GM19025 (cell line): ENCODE data around the gene ABCC3.

ENCODE experiments used
- ATAC-seq: cut with Tn5 transposase; IDR thresholded peaks from one replicate; pipeline ENCODE4 v1.9.1; 2021; ENCODE audit warnings: mild to moderate bottlenecking, low read depth, moderate library complexity; ENCODE audit not compliant: unreplicated experiment

ABCC3 gene

DNA sequence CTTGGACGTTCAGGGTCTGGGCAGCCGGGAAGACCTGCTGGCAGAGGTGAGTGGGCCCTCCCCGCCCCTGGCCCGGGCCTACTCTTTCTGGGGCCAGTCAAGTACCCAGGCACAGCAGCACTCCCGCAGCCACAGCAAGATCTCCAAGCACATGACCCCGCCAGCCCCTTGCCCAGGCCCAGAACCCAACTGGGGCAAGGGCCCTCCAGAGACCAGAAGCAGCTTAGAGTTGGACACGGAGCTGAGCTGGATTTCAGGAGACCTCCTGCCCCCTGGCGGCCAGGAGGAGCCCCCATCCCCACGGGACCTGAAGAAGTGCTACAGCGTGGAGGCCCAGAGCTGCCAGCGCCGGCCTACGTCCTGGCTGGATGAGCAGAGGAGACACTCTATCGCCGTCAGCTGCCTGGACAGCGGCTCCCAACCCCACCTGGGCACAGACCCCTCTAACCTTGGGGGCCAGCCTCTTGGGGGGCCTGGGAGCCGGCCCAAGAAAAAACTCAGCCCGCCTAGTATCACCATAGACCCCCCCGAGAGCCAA, 8.6 kb upstream of the ABCC3 start:
- ATAC-seq, result no peak

DNA sequence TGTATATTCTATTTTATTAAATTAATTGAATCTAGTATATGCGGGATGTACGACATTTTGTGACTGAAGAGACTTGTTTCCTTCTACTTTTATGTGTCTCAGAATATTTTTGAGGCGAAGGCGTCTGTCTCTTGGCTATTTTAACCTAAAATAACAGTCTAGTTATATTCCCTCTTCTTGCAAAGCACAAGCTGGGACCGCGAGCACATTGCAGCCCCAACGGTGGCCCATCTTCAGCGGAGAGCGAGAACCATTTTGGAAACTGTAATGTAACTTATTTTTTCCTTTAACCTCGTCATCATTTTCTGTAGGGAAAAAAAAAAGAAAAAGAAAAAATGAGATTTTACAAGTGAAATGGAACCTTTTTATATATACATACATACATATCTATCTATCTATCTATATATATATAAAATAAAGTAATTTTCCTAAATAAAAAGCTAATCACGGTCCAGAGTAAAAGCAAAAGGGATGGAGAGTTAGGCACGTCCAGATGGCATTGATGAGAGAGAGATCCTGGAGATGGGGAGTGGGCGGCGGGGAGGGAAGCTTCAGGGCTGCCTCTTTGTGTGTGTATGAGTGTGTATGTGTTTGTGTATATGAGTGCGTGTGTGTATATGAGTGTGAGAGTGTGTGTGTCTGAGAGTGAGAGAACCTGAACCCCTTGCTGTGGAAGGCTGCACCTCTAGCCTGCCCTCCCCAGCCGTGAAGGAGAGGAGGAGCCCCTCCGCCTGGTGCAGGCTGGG, 7.5 kb upstream of the ABCC3 start:
- no peak for ATAC-seq

DNA sequence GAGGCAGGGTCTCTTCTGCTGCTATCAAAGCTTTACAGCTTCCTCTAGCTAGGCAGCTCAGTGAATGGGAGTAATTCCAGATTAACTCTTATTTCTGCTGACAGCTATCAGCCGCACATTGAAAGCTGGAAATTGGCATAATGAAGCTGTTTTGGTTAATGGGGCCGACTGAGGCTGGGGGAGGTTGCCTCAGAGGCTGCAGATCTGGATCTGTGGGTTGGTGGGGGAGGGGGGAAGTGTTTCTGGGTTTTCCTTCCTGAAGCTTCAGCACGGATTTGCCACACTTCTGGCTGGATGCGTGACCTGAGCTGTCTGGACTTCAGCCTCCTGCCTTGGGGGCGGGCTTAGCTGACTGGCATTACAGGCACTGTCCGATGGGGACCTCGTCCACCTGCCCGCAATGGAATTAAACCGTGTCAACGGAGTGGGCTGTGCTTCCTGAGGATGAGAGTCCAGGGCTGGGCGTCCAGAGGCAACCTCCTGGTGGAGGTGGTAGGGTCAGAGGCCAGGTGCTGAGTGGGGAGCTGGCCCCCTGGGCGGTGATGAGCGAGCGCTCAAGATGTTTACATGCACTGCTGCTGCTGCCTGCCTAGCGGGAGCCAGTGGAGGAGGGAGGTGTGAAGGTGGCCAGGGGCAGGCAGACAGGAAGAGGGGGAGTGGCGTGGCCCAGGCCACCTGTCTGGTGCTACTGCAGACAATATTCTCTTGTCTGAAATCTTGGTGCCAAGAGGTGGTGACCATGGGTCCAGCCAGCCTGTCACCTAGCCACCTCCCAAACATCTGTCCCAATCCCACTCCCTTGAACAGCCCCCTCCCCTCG, 6.7 kb upstream of the ABCC3 start:
- no peak for ATAC-seq

DNA sequence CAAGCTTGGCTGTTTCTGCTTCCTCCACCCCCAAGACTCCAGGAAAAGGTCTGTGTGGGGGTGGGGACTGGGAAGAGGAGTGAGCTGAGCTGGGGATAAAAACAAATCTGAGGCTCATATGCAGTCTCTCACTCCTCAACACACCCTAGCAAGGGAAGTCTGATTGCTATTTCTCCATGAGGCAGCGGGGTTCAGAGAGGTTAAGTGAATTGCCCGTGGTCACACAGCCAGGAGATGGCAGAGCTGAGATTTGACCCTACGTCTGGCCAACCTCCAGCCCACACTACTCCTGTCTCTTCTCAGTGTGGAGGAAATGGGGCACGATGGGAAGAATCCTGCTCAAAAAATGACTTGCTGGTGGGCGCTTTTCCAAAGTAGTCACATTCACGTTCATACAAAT, 4.8 kb upstream of the ABCC3 start:
- no peak for ATAC-seq

DNA sequence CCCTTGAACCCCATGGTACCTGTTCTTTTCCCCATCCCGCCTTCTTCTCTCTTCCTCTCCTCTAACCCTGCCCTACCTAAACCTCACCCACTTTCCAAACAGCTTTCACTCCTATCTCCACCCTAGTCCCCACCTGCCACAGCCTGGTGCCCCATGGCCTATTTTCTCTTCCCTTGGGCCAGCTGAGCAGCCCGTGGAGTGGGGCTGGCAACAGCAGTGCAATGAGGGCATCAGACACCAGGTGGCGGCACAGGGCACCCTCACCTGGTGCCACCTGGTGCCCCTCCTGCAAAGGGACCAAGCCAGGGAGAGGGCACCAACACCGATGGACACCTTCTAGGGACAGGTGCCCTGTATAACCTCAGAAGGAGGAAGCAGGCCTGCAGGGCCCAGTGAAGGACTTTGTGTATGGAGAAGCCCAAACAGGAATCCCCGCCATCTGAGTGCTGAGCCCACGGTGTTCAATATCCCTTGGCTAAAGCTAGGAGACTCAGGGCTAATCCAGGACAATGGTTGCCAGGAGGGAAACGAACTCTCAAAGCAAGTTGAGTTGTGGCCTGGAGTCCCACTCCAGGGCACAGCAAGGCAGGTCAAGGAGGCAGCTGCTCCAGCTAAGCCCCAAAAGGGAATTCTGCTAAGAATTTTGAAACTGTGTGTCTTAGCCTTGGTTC, 4.0 kb upstream of the ABCC3 start:
- ATAC-seq, result no peak

DNA sequence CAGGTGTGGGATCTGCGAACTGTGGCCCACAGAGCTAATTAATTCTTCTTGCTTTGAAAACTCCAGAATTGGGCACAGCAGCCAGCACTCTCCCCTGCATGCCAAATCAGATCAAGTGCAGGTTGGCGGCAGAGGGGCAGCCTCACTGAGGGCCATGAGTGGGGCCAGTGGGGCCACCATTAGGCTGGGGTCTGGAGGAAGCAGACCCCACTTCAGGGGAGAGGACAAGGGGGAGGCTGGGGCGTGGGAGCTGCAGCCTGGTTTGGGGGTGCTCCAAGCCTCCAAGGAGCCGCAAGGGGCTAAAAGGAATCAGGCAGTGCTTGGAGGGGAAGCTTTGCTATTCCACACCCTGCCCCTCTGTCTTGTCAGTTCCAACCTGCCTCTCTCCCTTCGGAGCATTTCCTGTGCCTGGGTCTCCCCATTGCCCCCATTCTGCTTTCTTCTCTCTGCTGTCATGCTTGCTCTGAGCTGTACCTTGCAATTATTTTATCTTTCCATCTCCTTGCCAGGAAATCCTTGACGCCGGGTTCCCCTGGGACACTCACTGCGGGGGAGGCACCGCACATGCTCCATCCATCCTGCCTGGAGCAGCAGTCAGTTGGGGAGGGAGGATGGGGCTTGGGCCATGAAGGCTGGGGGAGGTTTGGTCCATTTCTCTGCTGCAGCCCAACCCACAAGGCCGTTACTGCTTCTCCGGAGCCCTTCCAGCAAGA, 3.3 kb upstream of the ABCC3 start:
- no peak for ATAC-seq

DNA sequence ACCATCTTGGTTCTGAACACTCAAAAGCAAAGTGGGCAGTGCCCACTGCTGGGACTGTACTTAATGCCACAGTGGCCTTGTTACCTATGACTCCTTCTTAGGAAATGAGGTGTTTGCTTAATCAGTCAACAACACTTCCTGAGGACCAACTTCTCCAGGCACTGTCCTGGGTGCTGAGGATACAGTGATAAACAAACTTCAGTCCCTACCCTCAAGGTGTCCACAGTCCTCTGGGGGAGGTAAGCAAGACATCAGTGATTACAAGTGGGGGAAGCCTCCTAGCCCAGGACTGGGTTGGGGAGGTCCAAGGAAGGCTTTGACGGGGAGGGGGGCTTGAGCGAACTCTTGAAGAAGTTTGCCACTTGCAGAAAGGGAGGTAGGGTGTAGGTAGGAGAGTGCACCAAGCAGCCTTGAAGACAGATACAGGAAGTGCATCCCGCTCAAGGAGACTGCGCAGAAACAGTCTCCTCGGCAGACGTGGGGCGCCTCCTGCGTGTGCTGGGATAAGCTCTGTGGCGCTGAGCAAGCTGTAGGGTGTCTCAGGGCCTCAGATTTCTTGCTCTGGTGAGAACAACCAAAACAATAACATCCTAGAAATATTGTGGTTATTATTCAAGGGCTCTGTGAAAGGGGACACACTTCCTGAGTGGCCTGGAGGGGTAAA, 2.6 kb upstream of the ABCC3 start:
- ATAC-seq, result peak; percentile 5

DNA sequence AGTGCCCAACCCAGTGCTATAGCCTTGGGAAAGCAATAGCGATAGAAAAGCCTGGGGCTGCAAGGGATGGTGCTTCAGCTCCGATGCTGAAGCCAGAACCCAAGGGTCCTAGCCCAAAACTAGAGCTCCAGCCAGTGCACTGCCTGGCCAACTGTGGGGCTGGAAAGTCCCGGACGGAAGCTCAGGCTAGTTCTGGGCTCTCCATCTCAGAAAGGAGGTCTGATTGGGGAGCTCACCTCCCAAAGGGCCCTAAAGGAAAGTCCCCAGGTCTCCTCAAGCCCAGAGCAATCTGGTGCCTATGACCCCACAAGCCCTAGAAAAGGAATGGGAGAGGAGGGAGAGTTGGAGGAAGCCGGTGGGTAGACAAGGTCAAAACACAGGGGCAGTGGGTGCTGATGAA, 2.0 kb upstream of the ABCC3 start:
- peak; percentile 60 for ATAC-seq

DNA sequence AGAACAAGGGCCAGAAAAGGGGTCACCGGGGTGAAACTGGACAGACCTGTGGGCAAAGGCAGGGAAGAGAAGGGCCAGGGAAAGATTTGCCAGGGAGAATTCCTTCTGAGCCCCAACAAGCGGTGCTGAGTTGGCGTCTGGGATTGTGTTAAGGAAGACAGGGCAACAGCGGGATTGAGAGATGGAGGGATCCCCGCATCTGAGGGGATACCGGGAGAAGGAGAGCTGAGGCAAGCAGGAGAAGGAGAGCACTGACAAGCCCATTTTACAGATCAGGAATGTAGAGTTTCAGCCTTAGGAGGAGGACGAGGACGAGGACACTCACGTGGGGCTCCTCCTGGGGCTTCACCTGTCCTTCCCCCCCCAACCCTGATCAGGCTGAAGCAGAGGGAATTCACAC, 998 bp upstream of the ABCC3 start:
- ATAC-seq, result no peak

DNA sequence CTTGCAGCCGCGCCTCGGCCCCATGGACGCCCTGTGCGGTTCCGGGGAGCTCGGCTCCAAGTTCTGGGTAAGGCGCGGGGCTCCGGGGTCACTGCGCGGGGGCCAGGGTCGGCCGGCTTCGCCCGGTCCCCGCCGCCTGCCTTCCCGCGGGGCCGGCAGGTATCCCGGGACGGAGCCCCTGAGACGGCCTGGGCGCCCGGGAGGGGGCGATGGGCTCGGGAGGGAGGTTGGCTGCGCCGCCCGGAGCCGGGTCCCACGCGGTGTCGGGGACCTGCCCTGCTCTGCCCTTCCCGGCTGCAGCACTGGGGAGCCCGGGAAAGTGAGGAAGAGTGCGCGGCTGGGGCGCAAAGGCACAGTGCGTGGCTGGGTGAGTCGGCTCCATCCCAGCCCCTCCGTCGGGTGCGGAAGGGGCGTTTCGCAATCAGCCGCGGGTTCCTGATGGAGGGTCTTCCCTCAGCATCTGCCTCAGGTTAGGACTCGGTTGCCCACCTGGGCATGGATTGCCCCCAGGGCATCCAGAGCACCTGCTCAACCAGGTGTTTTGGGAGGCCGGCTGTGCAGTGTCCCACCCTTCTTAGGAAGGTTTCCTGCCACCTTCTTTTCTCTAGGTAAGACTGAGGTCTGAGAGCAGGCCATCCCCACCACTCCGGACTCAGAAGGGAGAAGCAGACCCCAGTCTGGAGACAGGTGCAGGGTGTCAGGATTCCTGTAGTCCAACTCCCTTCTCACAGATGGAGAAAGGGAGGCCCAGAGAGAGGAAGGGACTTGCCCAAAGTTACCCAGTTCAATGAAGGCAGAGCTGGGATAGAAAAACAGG, 442 bp downstream of the ABCC3 start:
- ATAC-seq, result no peak

DNA sequence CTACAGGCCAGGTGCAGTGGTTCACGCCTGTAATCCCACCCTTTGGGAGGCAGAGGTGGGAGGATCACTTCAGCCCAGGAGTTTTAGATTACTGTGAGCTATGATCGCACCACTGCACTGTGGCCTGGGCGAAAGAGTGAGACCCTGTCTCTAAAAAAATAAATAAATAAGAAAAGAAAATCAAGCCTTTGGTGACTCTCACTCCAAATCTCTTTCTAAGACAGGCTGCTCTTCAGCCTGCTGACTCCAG, 976 bp downstream of the ABCC3 start:
- no peak for ATAC-seq

DNA sequence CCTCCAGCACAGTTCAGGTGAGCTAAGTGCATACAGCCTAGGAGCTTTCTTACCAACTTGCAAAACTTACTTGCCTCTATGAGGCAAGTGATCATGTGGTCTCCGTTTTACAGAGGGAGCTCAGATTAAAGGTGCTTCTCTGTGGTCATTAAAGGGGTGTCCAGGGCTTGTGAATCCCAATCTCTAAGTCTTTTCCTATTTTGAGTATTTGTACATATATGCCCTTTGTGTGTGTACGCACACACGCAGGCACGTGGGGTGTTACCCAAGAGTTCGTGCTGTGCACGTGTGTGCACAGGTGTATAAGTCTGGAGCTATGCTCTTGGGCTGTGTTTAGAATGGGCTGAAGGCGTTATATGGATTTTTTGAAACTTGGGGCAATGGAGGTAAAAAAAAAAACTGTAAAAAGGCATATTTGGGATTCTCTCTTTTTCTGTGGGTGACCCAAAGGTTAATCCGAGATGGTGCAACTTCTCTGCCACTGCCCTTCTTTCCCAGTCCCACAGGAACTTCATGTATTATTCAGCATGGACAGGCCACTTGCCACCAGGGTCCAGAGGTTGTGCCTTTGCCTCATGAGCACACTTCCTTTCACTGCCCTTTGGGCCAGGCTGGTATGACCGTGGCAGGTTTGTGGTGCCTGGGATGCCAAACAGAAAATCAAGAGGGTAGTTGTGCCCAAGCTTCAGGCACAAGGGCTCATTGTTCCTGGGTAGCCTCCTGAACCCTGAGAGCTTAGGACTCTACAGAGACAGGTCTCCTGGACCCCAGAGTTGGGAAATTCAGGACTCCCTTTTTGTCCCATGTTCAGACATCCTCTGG, 1.5 kb downstream of the ABCC3 start:
- no peak for ATAC-seq

DNA sequence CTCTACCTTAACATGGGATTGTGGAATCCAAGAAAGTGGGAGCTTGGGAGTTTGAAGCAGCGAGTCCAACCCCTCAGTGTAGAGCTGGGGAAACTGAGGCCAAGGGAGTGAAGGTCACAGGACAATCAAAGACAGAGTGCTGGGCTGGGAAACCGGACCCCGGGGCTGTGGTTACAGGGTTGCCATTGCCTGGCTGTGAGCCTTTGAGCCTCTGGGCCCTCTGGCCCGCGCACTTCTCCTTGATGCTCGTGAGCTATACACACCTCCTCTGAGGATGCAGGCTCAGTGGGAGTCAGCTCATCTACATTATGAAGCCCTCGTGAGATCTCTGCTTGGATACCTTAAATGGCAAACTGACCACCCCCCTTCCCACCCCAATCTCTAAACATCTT, 2.1 kb downstream of the ABCC3 start:
- no peak for ATAC-seq

DNA sequence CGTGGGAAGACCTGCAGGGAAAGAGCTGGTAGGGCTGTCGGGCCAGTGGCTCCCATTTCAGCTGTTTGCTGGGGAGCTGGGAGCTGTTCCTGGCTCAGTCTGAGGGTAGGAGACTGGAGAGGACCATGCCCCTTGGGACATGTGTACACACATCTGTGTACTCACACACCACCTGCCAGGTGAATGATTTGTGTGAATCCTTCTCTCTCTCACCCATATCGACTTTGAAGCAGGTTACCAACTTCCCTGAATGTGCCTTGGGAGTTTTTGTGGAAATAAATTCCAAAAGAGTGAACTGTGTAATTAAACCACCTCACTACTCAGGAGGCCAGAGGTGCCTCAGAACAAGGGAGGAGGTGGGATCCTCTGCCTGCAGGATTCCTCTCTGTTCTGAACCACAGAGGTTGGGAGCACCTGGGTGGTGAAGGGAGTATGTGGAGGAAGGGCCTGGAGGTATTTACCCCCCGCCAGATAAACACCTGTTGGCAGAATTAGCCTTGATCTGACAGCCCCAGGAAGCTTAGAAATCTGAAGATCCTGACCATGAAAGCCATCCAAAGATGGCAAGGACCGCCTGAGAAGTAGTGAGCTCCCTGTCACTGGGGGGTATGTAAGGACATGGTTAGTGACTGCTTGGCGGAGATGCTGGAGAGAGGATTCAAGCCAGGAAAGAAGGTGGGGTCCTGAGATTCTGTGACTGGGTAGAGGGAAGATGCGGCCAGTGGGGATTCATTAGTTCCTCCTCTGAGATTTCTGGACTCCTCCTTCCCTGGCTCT, 3.3 kb downstream of the ABCC3 start:
- ATAC-seq, result no peak

DNA sequence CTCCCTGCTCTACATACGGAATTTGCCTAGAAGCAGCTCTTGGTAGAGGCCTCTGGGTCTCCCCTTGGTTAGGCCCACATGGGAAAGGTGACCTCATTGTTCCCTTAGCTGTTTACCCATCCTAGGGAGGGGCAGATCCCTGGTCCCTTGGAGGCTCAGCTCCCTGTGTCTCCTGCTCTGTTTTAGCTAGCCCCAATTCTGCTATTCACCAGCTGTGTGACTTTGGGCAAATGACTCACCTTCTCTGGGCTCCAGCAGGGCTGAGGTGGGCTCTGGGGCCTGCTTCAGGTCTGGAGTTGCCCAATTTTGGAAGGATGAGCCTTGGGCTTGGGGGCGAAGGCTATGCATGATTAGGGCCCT, 3.9 kb downstream of the ABCC3 start:
- no peak for ATAC-seq

DNA sequence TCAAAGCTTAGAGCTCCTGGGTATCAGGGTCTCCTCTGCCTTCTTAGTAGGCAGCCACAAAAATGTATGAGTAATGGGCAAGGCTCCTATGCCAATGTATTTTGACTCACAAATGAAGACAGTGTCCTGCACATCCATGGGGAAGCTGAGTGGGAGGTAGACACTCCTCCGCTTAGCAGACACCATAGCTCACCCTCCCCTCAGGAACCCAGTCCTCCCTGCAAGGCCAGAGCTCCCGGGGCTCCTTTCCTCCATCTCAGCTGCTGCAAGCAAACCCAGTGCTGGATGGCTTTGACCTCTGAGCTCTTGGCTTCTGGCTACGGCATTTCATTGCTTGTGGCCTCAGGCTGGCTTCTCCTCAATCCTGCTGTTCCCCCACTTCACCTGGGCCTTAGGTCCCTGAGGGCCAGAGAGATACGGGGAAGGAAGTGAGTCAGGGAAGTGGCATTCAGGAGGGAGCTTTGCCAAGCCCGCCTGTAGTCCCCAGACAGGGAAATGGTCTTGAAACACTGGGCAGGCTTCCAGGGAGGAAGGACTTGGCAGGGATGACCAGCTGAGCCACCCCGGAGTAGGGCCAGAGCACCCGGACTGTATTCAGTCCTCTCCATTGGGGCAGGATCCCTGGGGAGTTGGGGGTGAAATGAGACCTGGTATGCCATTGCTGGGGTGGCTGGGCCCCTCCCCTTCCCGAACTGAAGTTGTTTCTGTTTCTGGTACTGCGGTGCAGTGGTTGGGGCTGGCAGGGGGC, 4.5 kb downstream of the ABCC3 start:
- no peak for ATAC-seq

DNA sequence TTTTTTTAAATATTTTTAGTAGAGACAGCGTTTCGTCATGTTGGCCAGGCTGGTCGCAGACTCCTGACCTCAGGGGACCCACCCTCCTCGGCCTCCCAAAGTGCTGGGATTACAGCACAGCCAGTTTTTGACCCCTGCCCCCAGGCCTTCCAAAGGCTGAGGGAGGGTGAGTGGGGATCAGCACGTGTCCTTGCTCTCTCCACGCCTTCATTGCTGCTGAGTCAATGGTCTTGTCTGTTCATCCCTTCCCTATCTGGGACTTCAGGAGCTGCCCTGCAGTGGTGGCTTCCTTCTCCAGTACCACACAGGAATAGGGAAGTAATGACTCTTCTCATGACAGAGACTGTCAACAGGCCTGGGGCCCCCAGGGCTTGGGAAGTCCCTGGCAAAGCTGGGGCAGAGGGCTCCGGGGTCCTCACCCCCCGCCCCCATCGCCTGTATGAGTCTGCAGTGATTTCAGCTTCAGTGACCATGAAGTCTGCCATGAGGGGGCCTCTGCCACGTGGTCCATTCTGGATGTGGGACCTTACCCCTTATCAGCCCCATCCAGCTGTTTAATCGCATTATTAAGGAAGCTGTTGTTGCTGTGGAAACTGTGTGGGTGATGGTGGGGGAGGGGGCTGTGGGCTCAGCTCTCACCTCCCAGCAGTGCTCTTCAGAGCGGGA, 6.1 kb downstream of the ABCC3 start:
- ATAC-seq, result no peak
